Measurements from ENCODE around the gene FER1L5.

The FER1L5 gene

DNA sequence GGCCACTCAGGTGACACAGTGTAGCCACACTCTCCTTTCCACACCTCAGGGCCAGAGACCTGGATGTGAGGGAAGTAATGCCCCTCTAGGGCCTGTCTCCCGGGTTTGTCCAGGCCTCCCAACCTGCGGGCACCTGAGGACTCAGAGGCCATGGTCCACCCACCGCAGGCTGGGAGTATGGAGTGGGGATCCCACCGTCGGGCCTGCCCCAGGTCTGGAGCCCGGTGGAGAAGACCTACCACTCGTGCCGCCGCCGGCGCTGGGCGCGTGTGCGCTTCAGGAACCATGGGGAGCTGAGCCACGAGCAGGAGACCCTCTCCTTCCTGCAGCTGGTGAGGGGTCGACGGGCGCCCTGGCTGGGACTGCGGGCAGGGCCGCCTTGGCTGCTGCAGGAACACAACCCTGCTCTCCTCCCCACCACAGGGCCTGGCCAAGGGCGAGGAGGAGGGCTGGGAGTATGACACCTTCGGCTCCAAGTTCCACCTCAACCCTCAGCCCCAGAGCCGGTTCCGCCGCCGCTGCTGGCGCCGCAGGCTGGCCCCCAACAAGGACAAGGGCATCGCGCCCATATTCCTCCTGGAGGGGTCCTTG is 48.6 kb downstream of the FER1L5 start:
- Histone ChIP-seq H3K79me2 (no peaks in the 10 kb centered on the region), H3K9me3 (ENCODE audit: control insufficient read depth, low read length) (no peaks in the 10 kb centered on the region), H3K27ac (no peak overlapping the region), H2AFZ (no peak overlapping the region), H3K4me1 (no peaks in the 10 kb centered on the region), H3K9ac (no peak overlapping the region), H3K4me3 (ENCODE audit: low read depth, low read length) (no peak overlapping the region), H3K4me2 (ENCODE audit: low read length) (no peak overlapping the region), H3K27me3 (ENCODE audit: control insufficient read depth, insufficient read depth, low read length) (no peaks in the 10 kb centered on the region), H3K36me3 (ENCODE audit: control insufficient read depth, insufficient read depth, low read length) (no peaks in the 10 kb centered on the region)
- TF ChIP-seq, protein P1, sequence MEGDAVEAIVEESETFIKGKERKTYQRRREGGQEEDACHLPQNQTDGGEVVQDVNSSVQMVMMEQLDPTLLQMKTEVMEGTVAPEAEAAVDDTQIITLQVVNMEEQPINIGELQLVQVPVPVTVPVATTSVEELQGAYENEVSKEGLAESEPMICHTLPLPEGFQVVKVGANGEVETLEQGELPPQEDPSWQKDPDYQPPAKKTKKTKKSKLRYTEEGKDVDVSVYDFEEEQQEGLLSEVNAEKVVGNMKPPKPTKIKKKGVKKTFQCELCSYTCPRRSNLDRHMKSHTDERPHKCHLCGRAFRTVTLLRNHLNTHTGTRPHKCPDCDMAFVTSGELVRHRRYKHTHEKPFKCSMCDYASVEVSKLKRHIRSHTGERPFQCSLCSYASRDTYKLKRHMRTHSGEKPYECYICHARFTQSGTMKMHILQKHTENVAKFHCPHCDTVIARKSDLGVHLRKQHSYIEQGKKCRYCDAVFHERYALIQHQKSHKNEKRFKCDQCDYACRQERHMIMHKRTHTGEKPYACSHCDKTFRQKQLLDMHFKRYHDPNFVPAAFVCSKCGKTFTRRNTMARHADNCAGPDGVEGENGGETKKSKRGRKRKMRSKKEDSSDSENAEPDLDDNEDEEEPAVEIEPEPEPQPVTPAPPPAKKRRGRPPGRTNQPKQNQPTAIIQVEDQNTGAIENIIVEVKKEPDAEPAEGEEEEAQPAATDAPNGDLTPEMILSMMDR (IDR thresholded peaks at IDR 0.05) = no peak

GRCh38 chr2:96692094-96692971 is 49.8 kb downstream of the FER1L5 start:
- no peak overlapping the region for H2AFZ ChIP-seq

GRCh38 chr2:96693286-96694200 is 51.0 kb downstream of the FER1L5 start:
- no peak overlapping the region for H3K4me3 ChIP-seq (ENCODE audit: low read depth, low read length)
- H3K27ac ChIP-seq = no peak overlapping the region
- no peaks in the 10 kb centered on the region for H3K27me3 ChIP-seq (ENCODE audit: control insufficient read depth, insufficient read depth, low read length)

More at GRCh38 chr2:96692094-96692971, 49.8 kb downstream of the FER1L5 start:
- no peak overlapping the region for H3K4me3 ChIP-seq (ENCODE audit: low read depth, low read length)
- H3K9ac ChIP-seq = no peak overlapping the region
- no peaks in the 10 kb centered on the region for H3K79me2 ChIP-seq
- H3K27me3 ChIP-seq (ENCODE audit: control insufficient read depth, insufficient read depth, low read length) = no peaks in the 10 kb centered on the region
- no peak overlapping the region for H3K4me2 ChIP-seq (ENCODE audit: low read length)
- TF ChIP-seq, protein P1 (IDR thresholded peaks at IDR 0.05) = no peak
- no peaks in the 10 kb centered on the region for H3K9me3 ChIP-seq (ENCODE audit: control insufficient read depth, low read length)
- H3K4me1 ChIP-seq = no peaks in the 10 kb centered on the region
- H3K27ac ChIP-seq = no peak overlapping the region
- H3K36me3 ChIP-seq (ENCODE audit: control insufficient read depth, insufficient read depth, low read length) = no peaks in the 10 kb centered on the region

DNA sequence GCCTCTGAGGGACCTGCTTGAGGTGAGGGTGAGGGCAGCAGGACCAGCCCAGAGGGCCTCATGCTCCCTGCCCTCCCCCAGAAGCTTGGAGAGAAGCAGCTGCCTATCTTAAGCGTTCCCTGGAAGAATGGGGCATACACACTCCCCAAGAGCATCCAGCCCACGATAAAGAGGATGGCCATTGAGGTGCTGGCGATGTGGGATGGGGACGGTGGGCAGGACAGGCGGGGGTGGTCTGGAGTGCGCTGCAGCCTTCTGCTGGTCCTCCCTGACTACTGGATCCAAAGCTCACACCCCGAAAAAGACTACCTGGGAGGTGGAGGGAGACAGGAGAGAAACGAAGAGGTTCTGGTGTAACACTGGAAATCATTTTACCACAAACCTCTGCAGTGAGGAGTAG is 51.7 kb downstream of the FER1L5 start:
- no peaks in the 10 kb centered on the region for H3K79me2 ChIP-seq
- H3K9me3 ChIP-seq (ENCODE audit: control insufficient read depth, low read length) = no peaks in the 10 kb centered on the region
- H3K27ac ChIP-seq = no peak overlapping the region
- H3K36me3 ChIP-seq (ENCODE audit: control insufficient read depth, insufficient read depth, low read length) = no peaks in the 10 kb centered on the region
- TF ChIP-seq, protein P1 (IDR thresholded peaks at IDR 0.05) = no peak
- no peak overlapping the region for H3K4me2 ChIP-seq (ENCODE audit: low read length)
- H3K9ac ChIP-seq = no peak overlapping the region
- H3K4me1 ChIP-seq = no peaks in the 10 kb centered on the region
- no peaks in the 10 kb centered on the region for H3K27me3 ChIP-seq (ENCODE audit: control insufficient read depth, insufficient read depth, low read length)
- H2AFZ ChIP-seq = no peak overlapping the region
- H3K4me3 ChIP-seq (ENCODE audit: low read depth, low read length) = no peak overlapping the region

More at GRCh38 chr2:96693286-96694200, 51.0 kb downstream of the FER1L5 start:
- H3K4me1 ChIP-seq = no peaks in the 10 kb centered on the region
- H3K79me2 ChIP-seq = no peaks in the 10 kb centered on the region
- H3K9me3 ChIP-seq (ENCODE audit: control insufficient read depth, low read length) = no peaks in the 10 kb centered on the region
- no peak overlapping the region for H2AFZ ChIP-seq
- H3K4me2 ChIP-seq (ENCODE audit: low read length) = no peak overlapping the region
- TF ChIP-seq, protein P1 (IDR thresholded peaks at IDR 0.05) = no peak
- H3K36me3 ChIP-seq (ENCODE audit: control insufficient read depth, insufficient read depth, low read length) = no peaks in the 10 kb centered on the region
- H3K9ac ChIP-seq = no peak overlapping the region

All from parathyroid adenoma (tissue), 2 donors.